ENCODE measurements around the gene PROX2.

PROX2 gene, protein sequence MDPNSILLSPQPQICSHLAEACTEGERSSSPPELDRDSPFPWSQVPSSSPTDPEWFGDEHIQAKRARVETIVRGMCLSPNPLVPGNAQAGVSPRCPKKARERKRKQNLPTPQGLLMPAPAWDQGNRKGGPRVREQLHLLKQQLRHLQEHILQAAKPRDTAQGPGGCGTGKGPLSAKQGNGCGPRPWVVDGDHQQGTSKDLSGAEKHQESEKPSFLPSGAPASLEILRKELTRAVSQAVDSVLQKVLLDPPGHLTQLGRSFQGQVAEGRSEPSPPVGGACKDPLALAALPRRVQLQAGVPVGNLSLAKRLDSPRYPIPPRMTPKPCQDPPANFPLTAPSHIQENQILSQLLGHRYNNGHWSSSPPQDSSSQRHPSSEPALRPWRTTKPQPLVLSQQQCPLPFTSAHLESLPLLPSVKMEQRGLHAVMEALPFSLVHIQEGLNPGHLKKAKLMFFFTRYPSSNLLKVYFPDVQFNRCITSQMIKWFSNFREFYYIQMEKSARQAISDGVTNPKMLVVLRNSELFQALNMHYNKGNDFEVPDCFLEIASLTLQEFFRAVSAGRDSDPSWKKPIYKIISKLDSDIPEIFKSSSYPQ

DNA sequence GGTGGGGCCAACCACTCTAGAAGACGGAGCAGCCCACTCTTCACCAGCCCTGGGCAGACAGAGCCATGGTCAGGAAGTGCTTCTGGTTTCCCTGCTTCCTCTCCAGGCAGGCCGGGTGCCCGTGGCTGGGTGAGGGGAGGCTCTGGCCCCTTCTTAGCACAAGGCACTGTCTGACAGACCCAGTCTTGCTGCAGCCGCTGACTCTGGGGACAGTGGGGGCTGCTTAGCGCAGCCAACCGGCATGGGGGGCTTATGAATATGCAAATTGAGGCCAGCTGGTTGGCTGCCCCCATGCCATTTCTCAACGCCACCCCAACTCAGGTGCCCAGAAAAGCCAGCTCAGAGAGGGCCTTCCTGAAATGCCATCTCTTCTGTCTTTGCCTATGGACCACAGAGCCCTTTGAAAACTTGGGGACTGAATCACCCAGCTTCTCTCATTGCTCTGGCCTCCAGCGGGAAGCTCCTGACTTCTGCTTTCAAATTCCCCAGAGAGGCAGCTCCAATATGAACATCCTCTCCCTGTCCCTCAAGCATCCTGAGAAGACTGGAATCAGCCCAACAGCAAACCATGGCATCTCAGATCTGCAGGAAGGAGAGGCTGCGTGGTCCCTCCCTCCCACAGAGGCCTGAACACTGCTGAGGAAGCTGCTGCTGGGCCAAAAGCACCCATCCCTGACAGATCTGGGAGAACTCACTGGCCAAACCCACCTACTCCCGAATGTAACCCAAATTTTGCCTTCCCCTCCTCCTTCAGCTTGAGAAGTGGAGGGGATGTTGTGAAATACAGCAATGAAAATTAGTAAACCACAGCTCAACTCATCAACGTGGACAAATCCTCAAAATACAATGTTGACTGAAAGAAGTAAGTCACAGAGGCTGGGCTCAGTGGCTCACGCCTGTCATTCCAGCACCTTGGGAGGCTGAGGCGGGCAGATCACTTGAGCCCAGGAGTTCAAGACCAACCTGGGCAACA, at the start of gene PROX2:
Gene PROX2, minus strand, starts transcription at position 205 of the 973 bp plus-strand sequence. CDS start 12,311 bp downstream, outside the sequence.
- no peak for DNase-seq

DNA sequence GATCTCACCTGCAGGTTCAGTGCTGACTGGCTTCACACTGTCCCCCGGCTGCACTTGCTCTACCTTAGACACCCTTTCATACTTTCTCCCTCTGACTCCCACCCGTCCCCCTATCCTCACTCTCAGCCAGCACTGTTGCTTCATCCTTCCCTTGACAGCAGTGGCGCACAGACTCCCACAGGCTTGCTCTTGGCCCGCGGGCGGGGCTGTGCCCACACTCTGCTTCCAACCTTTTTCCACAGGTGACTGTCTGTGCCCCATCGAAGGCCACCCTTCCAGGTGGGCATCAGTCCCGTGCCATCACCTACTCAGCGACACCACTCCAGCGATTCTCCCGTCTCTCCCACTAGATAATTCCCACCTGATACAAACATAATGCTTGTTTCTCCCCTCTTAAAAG, 48.1 kb upstream of the PROX2 start:
- no peak for DNase-seq

DNA sequence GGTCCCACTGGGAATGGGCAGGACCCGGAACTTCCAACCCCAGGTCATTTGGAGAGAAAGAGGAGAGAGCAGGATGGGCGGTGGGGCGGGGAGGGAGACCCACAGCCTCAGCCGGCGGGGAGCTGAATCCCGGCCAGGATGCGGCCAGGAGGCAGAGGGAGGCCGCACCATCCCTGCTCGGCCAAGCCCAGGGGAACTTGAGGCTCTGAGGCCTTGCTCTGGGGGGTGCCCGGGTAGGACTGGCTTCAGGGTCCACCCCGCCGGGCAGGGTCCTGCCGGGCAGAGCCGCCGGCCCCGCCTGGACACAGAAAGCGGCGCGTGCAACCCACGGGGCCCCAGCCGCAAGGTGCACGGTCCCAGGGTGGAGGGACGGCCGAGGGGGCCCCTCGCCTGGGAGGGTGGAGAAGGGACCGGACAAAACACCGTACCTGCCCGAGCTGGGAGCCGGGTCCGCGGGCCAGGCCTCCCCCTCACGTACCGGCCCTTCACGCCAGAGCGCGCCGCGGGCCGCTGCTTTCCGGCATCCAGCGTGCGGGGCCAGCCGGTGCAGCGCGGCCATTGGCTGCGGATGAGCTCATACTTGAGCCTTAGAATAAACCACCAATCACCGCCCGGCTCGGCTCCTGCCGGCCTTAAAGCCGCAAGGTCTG, 46.9 kb upstream of the PROX2 start, which contains the start of gene RPS6KL1:
Gene RPS6KL1, minus strand, starts transcription at position 509 of the 650 bp plus-strand sequence. CDS start 1,719 bp downstream, outside the sequence.
- peak; percentile 84 for DNase-seq

DNA sequence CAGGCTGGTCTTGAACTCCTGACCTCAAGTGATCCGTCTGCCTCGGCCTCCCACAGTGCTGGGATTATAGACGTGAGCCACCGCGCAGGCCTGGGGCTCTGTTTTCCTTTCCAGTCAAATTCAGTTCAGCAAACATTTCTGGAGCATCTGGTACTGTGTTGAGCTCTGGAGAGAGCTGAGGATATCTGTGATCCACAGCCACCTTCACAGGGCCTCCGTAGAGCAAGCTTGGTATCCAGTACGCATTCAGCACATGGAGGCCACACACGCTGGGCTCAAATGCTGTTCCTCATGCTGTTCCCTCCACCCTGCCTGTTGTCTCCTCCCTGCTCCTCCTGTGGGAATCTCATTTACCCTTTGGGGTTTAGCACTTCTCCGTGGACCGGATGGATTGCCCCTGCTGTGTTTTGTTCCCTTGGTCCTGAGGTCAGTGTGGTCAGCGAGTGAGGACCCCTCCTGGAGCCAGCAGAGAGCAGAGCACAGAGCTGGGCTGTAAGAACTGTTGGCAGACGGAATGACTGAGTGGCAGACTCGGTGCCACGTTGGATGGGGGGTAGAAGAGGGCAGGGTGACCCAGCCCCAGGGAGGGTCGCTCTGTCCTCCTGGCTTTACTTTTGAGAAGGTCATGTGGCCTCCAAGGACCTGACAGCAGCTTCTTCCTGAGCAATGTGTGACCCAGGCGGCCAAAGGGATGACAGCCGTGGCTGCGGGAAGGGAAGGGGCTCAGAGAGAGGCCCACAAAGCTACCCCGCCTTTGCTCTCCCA, 46.2 kb upstream of the PROX2 start:
- DNase-seq: no peak

DNA sequence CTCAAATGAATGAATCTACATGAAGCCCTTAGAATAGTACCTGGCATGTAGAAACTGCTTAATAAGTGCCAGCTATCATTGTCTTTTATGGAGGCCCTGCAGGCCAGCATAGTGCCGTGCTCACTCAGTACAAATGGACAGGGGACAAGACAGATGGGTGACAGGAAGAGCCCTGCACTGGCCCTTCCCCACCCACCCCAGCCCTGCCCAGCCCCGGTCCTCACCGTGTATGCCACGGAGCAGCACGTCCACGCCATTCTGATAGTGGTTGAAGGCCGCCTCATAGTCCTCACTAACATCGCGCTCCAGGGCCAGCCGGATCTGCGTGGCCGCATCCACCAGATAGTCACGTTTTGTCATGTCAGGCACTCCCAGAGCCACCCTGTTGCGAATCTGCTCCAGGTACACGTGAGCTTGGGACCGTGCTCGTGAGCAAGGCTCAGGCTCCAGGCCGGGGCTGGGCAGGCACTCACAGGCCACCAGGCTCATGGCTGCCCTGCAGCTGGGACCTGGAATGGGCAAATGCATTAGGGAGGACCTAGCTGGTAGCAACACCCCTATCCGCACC, 45.2 kb upstream of the PROX2 start:
- no peak for DNase-seq

DNA sequence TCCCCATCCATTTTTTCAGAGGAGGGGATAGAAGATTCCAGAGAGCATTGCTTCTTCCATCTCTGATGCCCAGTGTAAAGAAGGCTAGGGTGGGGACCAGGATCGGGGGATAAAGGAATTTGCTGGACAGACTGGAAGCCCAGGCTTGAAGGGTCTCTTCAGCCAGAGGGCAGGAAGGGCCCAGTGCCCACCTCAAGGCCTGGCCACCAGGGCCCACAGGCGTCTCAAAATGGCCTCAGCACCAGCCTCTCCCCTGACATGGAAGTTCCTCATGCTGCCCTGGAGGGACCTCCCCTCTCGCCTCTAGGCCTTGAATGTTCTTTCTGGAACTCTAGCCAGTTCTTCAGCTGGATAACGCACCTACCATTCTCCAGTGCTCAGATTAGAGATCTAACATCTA, 44.3 kb upstream of the PROX2 start:
- DNase-seq: no peak

DNA sequence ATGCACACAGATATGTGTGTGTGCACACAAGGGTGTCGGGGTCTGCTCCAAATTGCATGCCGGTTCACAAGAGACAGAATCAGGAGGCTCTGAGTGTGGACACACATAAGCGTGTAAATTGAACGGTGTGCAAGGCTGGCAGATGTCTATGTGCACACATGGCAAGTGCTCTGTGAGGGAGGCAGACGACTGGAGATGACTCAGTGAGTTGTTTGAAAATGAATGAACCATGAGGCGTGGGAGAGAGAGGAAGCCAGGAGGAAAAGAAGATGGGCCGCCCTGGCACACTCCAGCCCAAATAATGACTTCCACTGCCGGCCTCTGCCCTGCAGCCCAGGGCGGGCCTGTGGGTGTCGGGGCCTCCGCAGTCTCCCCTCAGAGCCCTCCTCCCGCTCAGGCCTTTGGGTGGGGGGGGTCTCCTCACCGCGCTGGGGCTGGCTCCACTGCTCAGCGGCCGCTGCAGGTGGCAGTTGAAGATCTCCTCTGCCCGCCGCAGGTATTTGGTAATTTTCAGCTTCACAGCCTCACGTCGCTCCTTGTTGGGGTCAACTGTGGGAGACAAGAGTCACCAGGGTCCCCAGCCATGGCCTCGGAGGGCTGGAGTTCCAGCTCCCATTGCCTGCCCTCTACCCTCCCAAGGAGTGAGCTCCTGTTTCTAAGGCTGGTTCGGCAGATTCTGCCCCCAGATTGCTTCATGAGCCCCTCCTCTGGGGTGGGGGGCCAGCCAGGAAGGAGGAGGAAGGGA, 43.6 kb upstream of the PROX2 start:
- no peak for DNase-seq

DNA sequence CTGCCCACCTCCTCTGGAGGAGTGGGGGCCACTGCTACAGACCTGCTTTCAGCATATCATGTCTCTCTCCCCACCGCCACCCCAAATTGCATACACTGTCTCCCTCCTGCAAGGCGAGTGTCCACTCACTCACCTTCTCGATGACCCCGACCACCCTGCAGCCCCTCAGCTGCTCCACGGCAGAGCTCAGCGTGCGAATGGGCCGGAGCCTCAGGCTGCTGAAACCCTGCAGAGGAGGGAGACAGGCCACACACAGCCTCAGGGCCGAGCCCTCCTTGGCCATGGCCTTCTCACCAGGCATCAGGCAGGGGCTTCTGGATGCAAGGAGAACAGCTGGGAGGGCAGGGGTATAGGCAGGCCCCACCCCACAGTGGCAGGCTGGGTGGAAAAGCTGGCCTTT, 42.4 kb upstream of the PROX2 start:
- no peak for DNase-seq

DNA sequence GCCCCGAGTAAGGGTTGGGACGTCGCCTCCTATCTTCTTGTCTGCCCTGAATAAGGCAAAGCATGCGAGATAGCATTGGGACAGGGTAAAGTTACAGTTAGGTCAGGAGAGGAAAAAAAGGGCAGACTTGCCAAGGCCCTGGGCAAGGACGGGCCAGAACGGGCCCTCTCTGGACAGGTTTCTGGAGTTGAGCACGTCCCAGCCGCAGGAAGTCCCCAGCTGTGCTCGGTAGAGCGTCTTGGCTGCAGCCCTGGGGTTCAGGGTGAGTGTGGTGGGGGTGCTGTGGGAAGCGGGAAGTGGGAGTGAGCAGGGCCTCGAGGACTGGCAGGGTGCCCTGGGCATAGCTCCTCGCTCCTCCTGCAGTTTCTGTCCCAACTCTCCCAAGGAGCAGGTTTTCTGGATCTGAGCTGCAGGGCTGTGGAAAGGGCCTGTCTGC, 41.7 kb upstream of the PROX2 start:
- DNase-seq: no peak

DNA sequence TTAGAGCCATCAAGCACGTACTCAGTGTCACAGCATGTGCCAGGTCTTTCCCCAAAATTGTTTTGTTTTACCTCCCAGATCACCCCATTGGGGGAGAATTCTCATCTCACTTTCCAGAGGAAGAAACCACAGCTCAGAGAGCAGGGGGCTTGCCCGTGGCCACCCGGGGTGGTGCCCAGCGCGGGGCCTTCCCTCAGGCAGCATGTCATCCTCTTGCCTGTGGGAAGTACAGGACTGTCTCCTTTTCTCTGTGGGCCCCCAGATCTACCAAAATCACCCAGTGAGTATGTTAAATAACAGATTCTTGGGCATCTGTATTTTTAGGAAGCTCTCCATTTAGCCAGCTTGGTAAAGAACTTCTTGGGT, 41.2 kb upstream of the PROX2 start:
- no peak for DNase-seq

DNA sequence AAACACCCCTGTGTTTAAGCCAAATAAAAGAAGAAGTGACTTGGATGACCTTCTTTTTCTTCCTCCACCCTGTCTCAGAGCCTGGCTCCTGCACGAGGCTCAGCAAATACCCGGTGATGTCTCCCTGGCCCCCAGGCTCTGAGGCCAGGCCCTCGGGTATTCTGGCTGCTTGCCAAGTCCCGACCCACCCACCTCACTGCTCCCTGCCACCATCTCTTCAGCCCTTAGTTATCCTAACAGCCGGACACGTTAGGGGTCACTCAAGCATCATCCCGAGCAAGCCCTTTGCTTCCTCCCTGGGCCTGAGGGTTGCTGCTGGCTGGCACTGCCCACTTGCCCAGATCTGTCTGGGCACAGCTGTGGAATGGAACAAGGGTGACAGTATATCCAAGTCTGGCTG, 39.9 kb upstream of the PROX2 start:
- DNase-seq: no peak

DNA sequence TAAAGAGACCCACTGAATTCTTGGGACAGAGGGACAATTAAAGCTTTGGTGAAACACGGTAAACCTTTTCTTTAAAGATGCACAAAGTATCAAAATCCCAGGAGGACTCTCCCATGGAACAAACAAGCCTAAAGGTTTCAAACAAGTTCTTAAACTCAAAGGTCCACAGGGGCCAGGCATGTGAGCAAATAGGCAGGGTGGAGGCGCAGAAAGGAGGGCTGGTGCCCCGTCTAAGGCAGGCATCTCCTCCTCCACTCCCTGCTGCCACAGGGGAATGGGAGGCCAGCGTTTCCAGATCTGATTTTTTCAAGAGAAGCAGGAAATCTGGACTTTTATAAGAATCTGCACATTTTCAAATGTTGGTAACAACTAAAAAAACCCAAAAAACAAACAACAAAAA, 39.5 kb upstream of the PROX2 start:
- no peak for DNase-seq

DNA sequence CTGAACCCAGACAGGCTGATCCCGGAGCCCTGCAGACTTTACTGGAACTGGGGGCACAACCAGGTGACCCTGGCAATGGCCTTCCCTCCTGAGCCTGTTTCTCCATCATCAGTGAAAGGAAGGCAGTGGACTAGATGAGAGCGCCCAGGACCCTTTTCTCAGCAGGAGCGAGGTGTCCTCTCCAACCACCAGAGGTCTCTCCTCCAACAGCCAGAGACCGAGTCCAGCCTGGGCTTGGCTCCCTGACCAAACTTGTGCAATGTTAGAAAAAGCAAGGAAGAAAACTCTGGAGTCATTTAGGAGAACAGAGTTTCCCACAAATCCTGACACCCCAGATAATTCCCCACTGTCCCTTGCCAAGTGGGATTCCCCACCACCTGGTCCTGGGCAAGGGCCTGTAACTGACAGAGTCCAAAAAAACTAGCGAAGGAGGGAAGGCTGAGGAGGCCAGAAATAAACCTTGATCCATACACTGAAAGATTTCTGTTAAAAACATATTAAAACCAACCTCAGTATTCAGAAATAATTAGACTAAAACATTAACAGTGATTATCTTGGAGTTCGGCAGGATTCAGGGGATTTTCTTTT, 38.1 kb upstream of the PROX2 start:
- no peak for DNase-seq

DNA sequence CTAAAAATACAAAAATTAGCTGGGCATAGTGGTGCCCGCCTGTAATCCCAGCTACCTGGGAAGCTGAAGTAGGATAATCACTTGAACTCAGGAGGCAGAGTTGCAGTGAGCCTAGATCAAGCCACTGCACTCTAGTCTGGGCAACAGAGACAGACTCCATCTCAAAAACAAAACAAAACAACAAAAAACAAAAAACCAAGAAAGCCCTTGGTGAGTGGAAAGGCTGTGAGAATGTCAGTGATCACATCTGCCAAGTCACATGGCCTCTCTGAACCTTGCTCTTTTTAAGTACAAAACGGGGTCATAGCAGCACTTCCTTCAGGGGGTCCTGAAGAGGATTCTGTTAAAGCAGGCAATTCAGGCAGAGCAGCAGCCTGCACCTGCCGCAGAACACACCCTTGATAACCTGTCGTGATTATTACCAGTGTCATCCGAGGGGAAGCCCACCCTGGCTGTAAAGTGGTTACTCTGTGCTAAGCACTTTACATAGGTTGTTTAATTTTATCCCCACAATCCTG, 37.5 kb upstream of the PROX2 start:
- no peak for DNase-seq

DNA sequence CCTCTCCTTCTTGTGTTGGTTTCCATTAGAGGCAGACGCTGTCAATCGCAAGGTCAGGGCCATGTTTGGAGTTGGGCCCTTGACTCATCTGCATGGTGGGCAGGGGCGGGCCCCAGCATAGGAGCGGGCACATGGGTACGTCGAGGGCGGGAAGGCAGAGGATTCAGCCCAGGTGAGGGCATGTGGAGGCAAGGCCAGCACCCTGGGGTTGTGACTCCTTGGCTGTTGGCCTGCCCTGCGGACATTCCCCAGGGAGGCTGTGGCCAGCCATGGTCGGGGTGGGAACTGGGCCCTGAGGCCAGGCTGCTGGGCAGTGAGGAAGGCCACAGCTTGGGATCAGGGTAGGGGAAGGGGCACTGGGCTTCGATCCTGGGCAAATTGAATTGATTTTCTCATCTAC, 36.9 kb upstream of the PROX2 start:
- no peak for DNase-seq

DNA sequence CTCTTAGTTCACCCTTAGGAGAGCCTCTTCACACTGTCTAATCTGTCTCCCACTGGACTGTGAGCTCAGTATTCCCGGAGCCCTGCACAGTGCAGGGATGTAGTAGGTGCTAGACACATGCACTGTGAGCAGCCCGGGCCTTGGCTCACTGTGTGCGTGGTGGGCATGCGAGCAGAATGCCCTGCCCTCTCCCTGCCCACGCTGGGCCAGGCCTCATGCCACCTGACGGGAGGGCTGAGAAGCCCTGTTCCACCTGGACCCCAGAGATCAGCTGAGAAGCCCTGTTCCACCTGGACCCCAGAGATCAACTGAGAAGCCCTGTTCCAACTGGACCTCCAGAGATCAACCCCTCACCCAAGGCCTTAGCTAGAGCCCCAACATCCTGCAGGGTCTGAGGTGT, 36.2 kb upstream of the PROX2 start:
- DNase-seq: no peak

DNA sequence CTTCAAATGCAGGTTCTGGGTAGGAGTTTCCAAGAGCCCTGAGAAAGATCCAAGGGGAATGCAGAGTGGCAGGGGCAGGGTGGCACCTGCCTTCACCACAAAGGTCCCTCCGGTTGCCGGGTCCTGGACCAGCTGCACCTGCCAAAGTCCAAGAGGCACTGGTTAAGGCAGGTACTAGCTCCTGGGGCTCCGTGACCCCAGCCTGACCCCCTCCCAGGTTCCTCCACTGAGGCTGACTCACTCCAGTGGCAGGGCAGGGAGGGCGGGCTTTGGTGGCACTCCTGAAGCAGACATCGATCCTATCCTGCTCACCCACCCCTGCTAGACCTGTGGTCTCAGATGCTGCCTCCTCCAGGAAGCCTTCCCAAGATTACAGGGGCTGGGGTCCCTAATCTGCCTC, 35.8 kb upstream of the PROX2 start:
- no peak for DNase-seq

DNA sequence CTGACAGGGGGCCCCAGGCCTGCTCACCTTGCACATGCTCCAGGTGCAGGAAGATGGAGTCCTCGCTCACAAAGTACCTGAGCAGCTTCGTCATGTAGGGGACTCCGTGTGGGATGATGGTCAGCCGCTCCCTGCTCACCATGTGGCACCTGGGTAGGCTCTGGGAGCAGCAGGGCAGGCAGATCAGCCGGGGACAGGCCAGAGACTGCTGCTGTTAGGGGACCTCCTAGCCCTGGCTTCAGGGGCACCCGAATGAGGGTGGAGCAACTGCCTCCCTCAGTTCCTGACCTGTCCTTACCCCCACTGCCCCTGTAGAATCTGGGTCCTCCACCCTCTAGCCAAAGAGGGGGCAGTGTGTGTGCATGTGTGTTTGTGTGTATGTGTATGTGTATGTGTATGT, 35.3 kb upstream of the PROX2 start:
- no peak for DNase-seq

DNA sequence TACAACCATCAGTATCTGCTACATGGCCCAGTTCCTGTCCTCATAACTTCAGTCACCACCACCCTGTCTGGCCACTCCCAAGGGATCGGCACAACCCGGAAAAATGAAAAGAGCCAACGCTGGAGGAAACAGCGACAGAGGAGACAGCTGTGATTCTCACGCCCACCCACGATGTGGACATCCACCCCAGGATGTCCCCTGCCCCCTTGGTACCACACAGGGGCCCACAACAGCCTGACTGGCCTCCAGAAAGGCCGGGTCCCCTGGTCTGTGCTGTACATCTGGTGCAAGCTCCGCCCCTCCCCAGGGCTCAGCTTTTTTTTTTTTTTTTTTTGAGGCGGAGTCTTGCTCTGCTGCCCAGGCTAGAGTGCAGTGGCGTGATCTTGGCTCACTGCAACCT, 34.6 kb upstream of the PROX2 start:
- no peak for DNase-seq

DNA sequence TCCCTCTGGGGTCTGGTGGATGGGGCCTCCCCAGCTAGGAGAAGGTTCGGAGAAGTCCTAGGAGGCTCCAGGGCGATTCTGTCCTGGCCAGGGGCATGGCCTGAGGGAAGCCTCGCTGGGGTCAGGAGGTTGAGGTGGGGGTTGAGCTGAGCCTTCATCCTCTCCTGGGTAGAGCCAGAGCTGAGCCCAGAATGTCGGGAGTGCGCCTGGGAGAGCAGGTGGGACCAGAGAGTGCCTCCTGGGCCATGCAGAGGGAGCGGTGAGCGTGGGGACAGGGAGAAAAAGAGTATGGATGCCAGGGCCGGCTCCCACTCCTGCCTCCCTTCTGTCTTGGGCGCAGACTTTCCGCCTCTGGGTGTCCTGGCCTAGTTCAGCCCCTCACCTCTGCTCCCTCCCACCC, 34.0 kb upstream of the PROX2 start:
- no peak for DNase-seq

All from NCI-H1105 (cell line).